Measurements from ENCODE around the gene LTF.

Gene LTF

GRCh38 chr3:46467562-46467961 lies 2.9 kb upstream of the LTF start:
- no peak for DNase-seq

DNA sequence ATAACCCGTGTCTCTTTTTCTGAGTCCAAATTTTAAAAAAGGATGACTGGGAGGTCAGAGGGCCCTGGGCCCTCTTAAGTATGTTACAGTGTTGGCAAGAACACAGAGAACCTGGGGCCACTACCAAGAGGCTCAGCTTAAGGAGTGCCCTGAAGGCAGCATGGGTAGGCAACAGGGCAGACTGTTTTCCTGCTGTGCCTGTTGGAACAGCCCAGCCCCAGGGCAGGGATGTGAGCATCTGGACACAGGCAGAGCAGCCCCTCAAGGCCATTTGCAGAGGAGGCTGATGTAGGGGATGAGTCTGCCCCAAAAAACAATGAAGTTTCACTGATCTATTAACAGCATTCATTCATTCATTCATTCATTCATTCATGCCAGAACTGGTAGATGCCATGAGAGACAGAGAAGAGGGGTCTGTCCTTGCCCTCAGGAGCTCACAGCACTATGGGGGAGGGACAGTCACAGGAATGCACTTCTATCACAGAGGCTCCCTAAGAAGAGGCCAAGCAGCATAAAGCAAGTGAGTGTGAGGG lies 2.2 kb upstream of the LTF start:
- DNase-seq, result no peak

GRCh38 chr3:46466273-46466672 lies 1.6 kb upstream of the LTF start:
- no peak for DNase-seq

- DNase-seq, result no peak
Observed at GRCh38 chr3:46465196-46465520, 453 bp upstream of the LTF start.

DNA sequence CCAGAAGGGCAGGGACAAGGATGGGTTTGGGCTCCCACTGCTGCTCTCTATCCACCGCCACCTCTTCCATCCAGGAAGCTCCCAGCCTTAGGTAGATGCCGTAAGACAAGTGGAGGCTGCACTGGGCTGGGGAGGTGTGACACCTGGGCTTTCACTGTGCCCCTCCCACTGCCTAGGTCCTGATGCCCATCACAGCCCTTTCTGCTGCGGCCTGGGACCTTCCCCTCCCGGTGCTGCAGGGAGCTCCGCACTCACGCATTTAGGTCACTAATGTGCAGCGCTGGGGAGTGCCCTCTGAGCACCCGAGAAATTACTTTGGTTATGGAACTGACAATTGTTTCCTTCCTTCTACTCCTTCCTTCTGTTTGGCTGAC lies 850 bp downstream of the LTF start:
- no peak for DNase-seq

DNA sequence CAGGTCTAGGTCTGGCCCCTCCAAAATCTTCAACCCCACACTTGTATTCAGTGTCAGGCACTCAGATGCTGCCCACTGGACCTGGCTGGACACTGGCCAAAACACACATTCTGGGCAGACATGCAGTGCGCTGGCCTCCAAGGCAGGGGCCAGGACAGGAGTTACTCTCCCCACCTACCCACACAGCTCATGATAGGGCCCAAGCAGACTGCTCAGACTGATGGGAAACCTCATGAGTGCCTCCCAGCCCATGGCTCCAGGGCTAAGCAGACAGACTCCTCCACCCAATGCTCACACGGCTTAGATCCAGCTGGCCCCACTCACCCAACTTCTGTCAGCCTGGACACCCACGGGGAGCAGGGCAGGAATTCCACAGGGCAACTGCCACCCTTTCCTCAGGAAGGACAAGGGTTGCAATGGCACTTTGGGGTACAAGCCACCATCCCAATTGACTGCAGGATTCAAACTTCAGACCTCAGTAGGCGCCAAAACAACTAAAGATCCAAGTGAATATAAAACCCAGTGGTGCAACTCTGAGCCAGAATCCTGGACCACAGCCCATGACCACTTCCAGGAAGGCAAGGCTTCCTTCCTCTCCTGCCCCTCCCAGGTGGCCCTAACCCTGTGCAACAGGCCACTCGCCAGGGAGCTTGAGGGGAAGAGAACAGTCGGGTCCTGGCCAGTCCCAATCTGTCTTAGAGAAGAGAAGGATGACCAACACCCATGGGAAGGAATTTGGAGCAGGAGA lies 1.4 kb downstream of the LTF start:
- DNase-seq, result no peak

DNA sequence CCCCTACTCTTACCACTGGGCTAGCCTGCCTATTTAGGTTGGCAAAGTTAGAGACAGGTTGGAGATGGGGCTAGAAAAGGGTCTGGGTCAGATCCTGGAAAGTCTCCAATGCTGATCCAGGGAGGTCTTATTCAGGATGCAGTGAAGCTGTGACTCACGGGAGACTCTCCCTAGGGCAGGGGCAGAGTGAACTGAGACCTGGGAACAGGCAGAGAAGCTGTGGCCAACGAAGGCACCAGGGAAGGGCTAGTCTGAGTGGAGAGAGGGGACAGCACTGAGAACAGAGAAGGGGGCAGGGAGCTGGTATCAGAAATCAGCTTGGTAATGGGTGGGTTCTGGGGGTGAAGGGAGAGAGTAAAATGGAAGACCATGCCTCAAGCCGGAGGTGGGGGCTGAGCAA lies 2.2 kb downstream of the LTF start:
- no peak for DNase-seq

- DNase-seq, result no peak
Observed at GRCh38 chr3:46462111-46462510, 2.6 kb downstream of the LTF start.

- no peak for DNase-seq
Observed at GRCh38 chr3:46460051-46460450, 4.7 kb downstream of the LTF start.

GRCh38 chr3:46456118-46456517 lies 8.6 kb downstream of the LTF start:
- DNase-seq, result no peak

DNA sequence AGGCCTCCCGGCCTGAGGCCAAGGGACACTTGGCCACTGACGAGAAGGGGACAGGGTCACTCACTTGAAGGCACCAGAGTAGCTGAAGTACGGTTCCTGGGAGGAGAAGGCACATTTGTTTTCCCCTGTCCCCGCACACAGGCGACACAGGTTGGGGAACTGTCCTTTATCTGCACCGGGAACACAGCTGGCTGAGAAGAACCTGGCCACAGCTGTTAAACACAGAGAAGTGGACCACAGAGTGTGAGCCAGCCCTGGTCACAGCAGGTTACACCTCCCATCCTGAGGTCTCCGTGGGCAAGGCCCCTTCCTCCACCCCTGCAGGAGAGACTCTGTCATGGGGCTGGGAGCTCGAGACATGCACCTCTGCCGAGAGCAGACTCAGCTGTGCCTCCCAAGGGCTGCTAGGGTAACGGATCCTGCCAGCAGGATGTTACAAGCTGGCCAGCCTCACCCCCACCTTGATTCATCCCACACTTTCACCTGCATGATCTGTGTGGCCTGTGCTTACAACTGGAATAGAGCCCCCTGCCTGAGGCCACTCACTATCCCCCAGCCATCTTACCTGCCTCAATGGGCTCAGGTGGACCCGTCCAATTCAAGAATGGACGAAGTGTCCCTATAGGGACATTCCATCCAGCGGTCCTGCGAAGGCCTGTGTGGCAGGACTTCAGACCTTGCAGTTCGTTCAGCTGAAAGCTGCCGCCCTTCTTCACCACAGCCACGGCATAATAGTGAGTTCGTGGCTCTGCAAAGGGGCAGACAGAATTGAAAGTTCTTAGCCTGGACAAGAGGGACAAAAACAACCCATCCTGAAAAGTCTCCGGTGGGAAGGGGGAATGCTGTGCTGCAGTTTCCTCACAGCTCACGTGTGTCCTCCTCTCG lies 9.2 kb downstream of the LTF start:
- DNase-seq, result no peak

DNA sequence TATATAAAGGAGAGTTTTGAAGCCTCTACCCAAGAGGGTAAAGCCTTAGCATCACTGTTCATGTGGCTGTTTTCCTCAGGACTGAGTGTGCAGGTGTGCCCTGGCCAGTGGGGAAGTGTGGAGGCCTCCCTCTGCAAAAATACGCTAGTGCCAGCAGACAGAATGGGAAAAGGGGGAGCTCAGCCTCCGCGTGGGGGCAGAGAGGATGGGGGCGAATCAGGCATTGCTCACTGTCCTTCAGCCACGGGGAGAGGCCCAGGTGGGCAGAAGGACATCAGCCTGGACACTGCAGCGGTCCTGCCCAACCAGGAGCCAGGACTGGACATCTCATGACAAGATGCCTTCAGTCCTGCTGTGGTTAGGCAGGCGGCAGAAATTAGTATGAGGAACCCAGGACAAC lies 10.1 kb downstream of the LTF start:
- no peak for DNase-seq

DNA sequence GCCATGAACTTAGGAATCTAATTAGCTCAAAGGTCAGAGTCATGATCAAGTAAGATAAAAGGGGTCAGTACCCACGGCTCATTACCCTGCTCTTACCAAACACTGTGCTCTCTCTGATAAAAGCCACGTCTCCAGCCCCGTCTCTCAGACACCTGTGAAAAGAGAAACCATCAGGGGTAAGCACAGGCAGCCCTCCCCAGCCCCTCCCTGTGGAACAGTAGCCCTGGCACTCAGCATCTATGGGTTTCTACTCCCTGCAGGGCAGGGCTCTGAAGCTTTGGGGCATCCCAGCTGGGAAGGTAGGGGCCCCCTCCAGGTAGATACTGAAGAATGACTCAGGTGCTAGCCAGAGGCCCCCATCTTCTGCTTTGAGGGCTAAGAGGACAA lies 10.5 kb downstream of the LTF start:
- no peak for DNase-seq

- no peak for DNase-seq
Observed at GRCh38 chr3:46453526-46454208, 11.0 kb downstream of the LTF start.

DNA sequence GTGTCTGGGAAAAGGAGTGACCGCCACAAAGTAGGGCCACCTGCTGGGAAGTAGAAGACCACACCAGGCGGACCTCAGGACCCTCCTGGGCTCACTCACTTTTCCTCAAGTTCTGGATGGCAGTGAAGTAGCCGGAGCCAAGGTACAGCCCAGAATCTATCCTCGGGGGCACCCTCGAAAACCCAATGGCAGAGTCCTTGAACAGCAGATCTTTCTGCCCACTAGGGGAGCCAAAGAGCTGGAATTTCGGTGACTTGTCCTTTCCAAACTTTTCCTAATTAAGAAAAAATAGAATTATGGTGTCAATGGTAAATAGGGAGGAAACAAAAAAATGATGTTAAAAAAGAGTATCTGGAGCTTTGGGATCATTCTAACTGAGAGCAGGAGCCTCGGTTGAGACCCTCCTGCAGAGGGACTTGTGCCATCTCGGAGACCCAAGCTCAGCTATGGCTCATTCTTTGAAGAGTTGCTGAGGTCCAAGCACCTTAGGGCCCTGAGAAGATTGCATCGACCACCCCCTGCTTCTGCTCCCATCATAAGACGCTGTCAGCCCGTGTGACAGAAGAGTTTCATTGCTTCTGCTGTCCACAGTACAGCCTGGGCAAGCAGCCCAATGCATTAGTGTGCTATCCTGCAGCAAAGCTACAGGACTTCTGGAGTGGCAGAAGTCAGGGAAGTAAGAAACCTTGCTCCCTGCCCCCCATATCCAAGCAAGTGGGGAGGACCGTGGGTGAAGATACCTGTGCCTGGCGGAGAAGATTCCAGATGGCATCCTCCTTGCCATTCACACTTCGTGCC lies 14.8 kb downstream of the LTF start:
- no peak for DNase-seq

- DNase-seq, result no peak
Observed at GRCh38 chr3:46448721-46449120, 16.0 kb downstream of the LTF start.

GRCh38 chr3:46447228-46447985 lies 17.3 kb downstream of the LTF start:
- no peak for DNase-seq

DNA sequence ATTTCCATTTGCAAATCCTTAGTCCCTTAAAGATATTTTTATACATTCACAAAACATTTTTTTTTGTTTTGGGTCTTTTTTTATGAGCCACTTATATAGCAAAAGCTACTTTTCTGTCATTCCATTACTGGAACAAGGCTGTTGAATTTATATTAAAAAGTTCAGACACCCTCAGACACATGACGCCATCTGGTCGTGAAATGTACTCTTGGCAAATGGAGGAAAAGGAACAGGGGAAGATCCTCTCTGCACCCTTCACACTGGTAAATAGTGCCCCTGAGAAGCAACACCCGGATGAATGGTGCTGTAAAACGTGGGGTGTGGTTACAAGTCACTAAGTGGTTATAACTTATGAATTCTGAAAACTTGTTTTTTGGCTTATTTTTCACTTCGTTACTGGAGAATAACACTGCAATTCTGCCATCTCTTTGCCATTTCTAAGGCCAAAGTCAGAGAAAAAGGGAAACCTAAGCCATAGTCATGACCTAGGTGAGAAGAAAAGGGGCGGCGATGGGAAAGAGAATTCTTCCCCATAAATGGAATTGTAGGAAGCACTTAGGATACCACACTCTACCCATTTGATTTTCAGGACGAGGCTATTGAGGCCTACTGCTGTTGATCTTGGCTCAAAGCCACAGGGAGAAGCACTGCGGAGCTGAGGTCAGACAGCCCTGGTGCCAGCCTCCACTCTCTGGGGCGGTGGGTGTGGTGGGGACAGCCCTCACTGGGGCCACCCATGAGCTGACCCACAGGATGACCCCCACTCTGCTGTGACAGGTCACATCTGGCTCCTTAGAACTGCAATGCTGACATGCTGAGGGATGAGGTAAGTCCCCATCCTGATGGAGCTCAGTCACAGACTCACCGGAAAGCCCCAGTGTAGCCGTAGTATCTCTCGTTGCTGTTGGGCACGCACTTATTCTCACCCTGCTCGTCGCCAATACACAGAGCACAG lies 21.9 kb downstream of the LTF start:
- DNase-seq, result no peak

DNA sequence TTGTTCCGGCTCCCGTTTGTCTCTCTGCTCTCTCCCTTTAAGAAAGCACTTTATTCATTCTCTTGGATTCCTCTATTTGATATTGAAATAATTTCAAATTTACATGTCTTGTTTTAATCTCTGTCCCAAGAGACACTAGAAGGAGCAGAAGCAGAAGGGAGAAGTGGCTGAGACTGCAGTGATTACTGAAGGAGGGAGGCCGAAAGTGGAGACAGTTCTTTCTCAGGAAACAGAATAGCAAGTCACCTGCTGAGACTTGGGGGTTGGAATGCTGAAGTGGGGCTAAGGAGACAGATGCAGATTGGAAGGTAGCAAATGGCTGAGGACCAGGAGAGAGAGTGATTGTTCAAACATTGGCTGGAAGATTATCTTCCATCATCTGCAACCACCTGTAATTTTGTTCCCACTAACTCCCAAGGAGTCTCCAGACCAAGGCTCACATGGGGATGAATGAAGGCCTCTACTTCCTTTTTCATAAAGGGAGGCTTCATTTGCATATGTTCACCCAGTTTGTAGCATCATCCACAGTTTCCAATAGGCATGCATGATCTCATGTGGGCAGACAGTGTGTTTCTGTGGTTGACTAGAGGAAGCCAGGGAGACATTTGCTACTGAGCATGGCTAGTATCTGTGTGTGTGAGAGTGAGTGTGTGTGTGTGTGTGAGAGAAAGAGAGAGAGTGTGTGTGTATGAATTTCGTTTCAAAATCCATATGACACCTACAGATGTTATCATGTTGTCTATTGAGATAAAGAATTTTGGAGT lies 24.0 kb downstream of the LTF start:
- no peak for DNase-seq

DNA sequence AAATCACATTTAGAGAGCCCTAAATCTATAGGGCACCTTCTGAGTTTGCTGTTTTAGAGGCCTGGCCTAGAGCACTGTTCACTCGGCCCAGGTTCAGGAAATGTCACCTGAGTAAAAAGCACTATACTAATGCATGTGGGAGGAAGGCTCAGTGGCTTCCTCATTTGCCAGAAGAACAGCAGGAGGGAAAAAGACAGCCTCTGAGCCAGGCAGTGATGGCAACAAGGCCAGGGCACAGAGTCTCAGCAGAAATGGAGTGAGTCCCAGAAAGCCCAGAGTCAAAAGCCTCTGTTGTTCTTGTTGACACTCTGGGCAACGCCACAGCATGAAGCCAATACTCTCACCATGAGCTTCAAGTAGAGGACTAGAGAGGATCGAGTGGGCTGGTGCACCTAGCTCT lies 25.9 kb downstream of the LTF start:
- no peak for DNase-seq

Data from kidney glomerular epithelial cell (primary cell).